ENCODE measurements around the gene CLDN9.
A peak's percentile ranks its signal among the peaks of the same experiment; 100 is the strongest.

The CLDN9 gene, protein sequence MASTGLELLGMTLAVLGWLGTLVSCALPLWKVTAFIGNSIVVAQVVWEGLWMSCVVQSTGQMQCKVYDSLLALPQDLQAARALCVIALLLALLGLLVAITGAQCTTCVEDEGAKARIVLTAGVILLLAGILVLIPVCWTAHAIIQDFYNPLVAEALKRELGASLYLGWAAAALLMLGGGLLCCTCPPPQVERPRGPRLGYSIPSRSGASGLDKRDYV

DNA sequence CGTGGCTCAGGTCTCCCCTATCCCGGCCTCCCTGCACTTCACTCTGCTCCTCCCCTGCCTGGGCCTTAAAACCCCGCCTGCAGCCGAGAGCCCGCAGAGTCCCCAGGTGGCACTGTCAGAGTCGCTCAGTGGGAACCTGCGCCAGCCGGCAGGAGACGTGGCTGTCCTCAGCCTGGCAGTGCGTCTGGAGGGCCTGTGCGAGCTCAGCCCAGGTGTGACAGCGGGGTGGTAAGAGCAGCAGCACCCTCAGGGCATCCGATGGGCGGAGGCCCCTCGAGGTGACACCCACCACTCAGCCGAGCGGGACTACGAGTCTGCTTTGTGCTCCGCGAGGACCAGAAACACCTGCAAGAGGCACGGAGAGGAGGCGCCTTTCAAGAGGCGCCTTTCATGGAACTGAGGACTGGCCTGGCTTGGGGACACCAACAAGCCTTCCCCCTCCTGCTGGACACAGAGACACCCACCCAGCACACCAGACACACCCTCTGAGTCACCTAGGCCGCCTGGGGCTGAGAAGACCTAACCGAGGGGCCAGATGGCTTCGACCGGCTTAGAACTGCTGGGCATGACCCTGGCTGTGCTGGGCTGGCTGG, at the start of gene CLDN9:
Gene CLDN9 (plus strand): TSS at position 96 of the 593 bp plus-strand sequence. CDS start 440 bp downstream, at position 536.
- Histone ChIP-seq H3K9ac (ENCODE audit: low read depth, low read length) (peak within 1 kb of the TSS; percentile 45; the same call in 1 of the 2 replicates), H3K4me1 (ENCODE audit: insufficient read depth, low read length) (peaks cover 45% of the 10 kb centered on the region; the same call in 1 of the 2 replicates), H3K36me3 (ENCODE audit: insufficient read depth, low read length) (peaks cover 4% of the 10 kb centered on the region; the same call in 1 of the 2 replicates), H3K9me3 (ENCODE audit: control insufficient read depth, insufficient read depth, low read length) (no peaks in the 10 kb centered on the region)

DNA sequence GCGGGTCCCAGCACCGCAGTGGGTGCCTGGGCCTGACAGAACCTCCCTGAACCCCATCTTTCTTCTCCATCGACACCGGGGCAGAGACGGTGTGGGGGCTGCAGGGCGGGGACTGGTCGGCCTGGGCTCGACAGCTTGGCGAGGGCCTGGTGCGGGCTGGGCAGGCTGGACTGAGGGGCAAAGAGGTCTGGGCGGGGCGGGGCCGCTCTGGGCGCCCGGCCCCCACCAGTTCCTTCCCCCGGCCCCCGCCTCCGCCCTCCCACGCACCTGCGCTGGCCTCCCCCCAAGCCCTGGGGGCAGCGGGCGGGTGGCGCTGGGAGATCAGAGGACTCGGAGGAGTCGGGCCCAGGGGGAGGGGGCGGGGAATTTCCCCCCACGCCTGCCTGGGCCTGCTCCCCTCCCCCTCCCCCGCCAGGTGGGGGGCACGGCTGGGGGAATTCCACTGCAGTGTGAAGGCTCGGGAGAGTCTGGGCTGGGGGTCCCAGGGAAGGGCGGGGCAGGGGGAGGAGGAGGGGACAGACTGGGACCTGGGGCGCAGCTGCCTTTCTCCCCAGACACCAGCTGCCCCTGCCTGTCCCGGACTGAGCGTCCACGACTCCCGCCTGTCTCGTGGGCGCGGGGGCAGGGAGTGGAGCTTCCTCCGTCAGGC, 49.5 kb upstream of the CLDN9 start:
- Histone ChIP-seq H3K9me3 (ENCODE audit: control insufficient read depth, insufficient read depth, low read length) (no peaks in the 10 kb centered on the region), H3K9ac (ENCODE audit: low read depth, low read length) (peak overlapping the region; percentile 72), H3K4me1 (ENCODE audit: insufficient read depth, low read length) (peaks cover 5% of the 10 kb centered on the region; the same call in 1 of the 2 replicates)

GRCh38 chr16:2963723-2964474, 48.8 kb upstream of the CLDN9 start, which contains the start of gene KREMEN2:
Gene KREMEN2 (plus strand): TSS chr16:2964275. CDS start chr16:2964521, 246 bp downstream.
- Histone ChIP-seq H3K9ac (ENCODE audit: low read depth, low read length) (peak within 1 kb of the TSS; percentile 72; the same call in 1 of the 2 replicates), H3K36me3 (ENCODE audit: insufficient read depth, low read length) (no peaks in the 10 kb centered on the region), H3K4me1 (ENCODE audit: insufficient read depth, low read length) (peaks cover 6% of the 10 kb centered on the region; the same call in 1 of the 2 replicates), H3K9me3 (ENCODE audit: control insufficient read depth, insufficient read depth, low read length) (no peaks in the 10 kb centered on the region)

More for the DNA sequence above, 49.5 kb upstream of the CLDN9 start:
- no peaks in the 10 kb centered on the region for H3K36me3 ChIP-seq (ENCODE audit: insufficient read depth, low read length)

DNA sequence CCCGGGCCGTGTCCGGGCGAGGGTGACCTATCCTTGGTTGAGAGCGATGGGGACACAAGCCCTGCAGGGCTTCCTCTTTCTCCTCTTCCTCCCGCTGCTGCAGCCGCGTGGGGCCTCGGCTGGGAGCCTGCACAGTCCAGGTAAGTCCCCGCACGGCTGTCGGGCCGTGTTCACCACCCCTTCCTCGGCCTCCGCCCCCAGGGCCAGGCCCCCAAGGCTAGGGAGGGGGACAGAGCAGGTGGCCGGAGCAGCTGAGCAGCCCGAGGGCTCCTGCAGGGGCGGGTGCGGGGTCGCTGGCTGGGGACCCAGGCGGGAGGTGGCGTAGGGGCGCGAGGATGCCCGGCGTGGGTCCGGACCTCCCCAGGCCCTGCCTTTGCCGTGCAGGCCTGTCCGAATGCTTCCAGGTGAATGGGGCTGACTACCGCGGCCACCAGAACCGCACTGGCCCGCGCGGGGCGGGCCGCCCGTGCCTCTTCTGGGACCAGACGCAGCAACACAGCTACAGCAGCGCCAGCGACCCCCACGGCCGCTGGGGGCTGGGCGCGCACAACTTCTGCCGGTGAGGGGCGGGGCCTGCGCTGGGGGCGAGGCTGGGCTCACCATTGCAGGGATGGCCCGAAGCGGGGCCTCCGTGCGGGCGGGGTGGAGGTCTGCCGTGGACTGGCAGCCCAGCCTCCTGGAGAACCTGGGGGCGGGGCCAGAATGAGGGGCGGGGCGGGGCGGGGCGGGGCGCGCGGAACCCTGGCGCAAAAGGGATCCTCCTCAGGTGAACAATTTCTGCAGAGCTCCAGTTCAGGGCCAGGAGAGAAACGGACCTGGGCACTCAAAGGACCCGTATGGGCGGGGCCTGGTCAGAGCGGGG, 48.0 kb upstream of the CLDN9 start:
- Histone ChIP-seq H3K9ac (ENCODE audit: low read depth, low read length) (peak overlapping the region; percentile 72; the same call in 1 of the 2 replicates), H3K36me3 (ENCODE audit: insufficient read depth, low read length) (no peaks in the 10 kb centered on the region), H3K9me3 (ENCODE audit: control insufficient read depth, insufficient read depth, low read length) (no peaks in the 10 kb centered on the region), H3K4me1 (ENCODE audit: insufficient read depth, low read length) (peaks cover 6% of the 10 kb centered on the region; the same call in 1 of the 2 replicates)

DNA sequence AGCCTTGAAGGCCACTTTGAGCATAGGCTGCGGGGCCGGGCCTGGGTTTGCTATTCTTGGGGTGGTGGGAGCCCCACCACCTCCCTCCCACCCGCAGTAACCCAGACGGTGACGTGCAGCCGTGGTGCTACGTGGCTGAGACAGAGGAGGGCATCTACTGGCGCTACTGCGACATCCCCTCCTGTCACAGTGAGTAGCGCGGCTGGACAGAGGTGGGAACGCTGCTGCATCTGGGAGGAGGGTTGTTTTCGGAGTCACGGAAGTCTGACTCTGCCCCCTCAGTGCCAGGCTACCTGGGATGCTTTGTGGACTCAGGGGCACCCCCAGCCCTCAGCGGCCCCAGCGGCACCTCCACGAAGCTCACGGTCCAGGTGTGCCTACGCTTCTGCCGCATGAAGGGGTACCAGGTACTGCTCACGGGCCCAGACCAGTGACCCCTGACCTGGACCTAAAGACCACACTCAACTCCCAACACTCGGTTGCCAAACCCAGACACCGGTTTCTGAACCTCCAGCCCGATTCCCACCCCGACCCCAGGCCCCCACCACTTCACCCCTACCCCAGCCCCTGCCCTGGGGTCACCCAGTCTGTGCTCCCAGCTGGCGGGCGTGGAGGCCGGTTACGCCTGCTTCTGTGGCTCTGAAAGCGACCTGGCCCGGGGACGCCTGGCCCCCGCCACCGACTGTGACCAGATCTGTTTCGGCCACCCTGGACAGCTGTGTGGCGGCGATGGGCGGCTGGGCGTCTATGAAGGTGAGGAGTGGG, 46.5 kb upstream of the CLDN9 start:
- H3K4me1 ChIP-seq (ENCODE audit: insufficient read depth, low read length) = peaks cover 6% of the 10 kb centered on the region; the same call in 1 of the 2 replicates
- H3K9me3 ChIP-seq (ENCODE audit: control insufficient read depth, insufficient read depth, low read length) = no peaks in the 10 kb centered on the region
- H3K36me3 ChIP-seq (ENCODE audit: insufficient read depth, low read length) = no peaks in the 10 kb centered on the region
- no peak overlapping the region for H3K9ac ChIP-seq (ENCODE audit: low read depth, low read length)

DNA sequence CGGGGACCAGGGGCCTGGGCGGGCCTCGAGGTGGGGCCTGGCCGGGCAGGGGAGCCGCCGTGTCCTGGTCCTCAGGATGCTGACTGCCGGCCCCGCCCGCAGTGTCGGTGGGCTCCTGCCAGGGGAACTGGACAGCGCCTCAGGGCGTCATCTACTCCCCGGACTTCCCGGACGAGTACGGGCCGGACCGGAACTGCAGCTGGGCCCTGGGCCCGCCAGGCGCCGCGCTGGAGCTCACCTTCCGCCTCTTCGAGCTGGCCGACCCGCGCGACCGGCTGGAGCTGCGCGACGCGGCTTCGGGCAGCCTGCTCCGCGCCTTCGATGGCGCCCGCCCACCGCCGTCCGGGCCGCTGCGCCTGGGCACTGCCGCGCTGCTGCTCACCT, 45.9 kb upstream of the CLDN9 start:
- Histone ChIP-seq H3K4me1 (ENCODE audit: insufficient read depth, low read length) (peaks cover 6% of the 10 kb centered on the region; the same call in 1 of the 2 replicates), H3K9me3 (ENCODE audit: control insufficient read depth, insufficient read depth, low read length) (no peaks in the 10 kb centered on the region), H3K9ac (ENCODE audit: low read depth, low read length) (no peak overlapping the region), H3K36me3 (ENCODE audit: insufficient read depth, low read length) (no peaks in the 10 kb centered on the region)

- no peaks in the 10 kb centered on the region for H3K36me3 ChIP-seq (ENCODE audit: insufficient read depth, low read length)
- H3K9me3 ChIP-seq (ENCODE audit: control insufficient read depth, insufficient read depth, low read length) = no peaks in the 10 kb centered on the region
- no peak overlapping the region for H3K9ac ChIP-seq (ENCODE audit: low read depth, low read length)
- H3K4me1 ChIP-seq (ENCODE audit: insufficient read depth, low read length) = peaks cover 6% of the 10 kb centered on the region; the same call in 1 of the 2 replicates
These were observed 45.5 kb upstream of the CLDN9 start for GRCh38 chr16:2967211-2967631.

DNA sequence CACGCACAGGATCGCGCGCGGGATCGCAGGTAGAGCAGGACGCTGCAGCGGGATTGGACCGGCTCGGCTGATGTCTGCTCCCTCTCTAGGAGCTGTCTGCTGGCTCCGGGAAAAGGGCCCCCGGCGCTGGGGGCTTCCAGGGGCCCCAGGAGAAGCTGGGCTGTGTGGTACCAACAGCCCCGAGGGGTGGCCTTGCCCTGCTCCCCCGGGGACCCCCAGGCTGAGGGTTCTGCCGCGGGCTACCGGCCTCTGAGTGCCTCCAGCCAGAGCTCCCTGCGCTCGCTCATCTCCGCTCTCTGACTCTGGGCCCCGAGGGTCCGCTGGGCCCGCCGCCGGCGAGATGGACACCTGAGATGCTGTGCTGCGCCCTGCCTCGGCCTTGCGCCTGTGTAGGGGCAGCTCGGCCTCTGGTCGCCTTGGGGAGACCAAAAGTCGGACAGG, 45.0 kb upstream of the CLDN9 start:
- Histone ChIP-seq H3K9ac (ENCODE audit: low read depth, low read length) (peak overlapping the region; percentile 91; the same call in 1 of the 2 replicates), H3K36me3 (ENCODE audit: insufficient read depth, low read length) (no peaks in the 10 kb centered on the region), H3K9me3 (ENCODE audit: control insufficient read depth, insufficient read depth, low read length) (no peaks in the 10 kb centered on the region), H3K4me1 (ENCODE audit: insufficient read depth, low read length) (peaks cover 6% of the 10 kb centered on the region; the same call in 1 of the 2 replicates)

- Histone ChIP-seq H3K36me3 (ENCODE audit: insufficient read depth, low read length) (peaks cover 2% of the 10 kb centered on the region; the same call in 1 of the 2 replicates), H3K9me3 (ENCODE audit: control insufficient read depth, insufficient read depth, low read length) (no peaks in the 10 kb centered on the region), H3K9ac (ENCODE audit: low read depth, low read length) (peak overlapping the region; percentile 91; the same call in 1 of the 2 replicates), H3K4me1 (ENCODE audit: insufficient read depth, low read length) (peaks cover 6% of the 10 kb centered on the region; the same call in 1 of the 2 replicates)
These were observed 44.4 kb upstream of the CLDN9 start for GRCh38 chr16:2968368-2968737.

DNA sequence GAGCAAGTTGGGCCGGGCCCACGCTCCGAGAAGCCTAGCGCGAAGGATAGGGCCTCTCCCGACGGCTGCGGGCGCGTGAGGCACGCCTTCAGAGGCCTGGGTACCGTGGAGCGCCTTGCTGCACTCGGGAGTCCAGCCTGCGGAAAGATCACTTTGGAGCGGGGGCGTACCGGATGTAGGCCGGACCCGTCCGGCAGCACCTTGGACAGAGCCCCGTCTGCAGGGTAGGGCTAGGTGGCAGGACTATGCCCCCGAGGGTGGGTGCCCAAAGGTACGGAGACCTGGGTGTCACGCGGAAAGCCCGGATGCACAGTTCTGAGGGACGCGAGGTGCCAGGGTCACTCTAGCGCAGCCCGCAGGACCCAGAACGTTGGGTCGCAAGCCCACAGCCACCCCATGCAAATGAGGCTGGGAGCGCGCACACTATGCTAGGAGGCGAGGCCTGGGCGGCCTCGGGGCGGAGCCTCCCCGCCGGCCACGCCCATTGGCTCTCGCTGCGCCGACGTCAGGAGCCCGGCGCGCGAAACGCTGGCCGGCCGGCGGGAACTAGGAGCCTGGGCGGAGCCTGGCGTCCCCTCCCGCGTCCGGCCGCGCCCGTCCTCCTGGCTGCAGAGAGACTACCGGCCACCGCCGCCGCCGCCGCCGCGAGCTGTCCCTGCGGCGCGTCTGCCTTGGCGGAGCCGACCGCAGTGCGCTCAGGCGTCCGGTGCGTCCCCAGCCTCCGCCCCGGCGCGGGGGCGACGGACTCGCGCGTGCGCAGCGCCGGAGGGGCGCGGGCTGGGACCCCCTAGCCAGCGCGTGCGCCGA, 43.8 kb upstream of the CLDN9 start, which contains the start of gene PAQR4:
Gene PAQR4 (plus strand): TSS at position 611 of the 807 bp plus-strand sequence. CDS start 327 bp downstream, outside the sequence.
- Histone ChIP-seq H3K9ac (ENCODE audit: low read depth, low read length) (peak within 1 kb of the TSS; percentile 91), H3K9me3 (ENCODE audit: control insufficient read depth, insufficient read depth, low read length) (no peaks in the 10 kb centered on the region), H3K4me1 (ENCODE audit: insufficient read depth, low read length) (peaks cover 6% of the 10 kb centered on the region; the same call in 1 of the 2 replicates), H3K36me3 (ENCODE audit: insufficient read depth, low read length) (peaks cover 3% of the 10 kb centered on the region; the same call in 1 of the 2 replicates)

GRCh38 chr16:2969545-2970521, 42.9 kb upstream of the CLDN9 start:
- Histone ChIP-seq H3K9ac (ENCODE audit: low read depth, low read length) (peak overlapping the region; percentile 91), H3K4me1 (ENCODE audit: insufficient read depth, low read length) (peaks cover 6% of the 10 kb centered on the region; the same call in 1 of the 2 replicates), H3K36me3 (ENCODE audit: insufficient read depth, low read length) (peaks cover 3% of the 10 kb centered on the region; the same call in 1 of the 2 replicates), H3K9me3 (ENCODE audit: control insufficient read depth, insufficient read depth, low read length) (no peaks in the 10 kb centered on the region)

All from ES-I3 (cell line).